SK-N-SH treated with all-trans-retinoic acid at 6 μM for 48 hours (cell line): ENCODE results near the gene PAM16.

Experiments used
- ZFP3 ChIP-seq: fragments of 250-450 bp; sonication (Bioruptor Pico); IDR thresholded peaks from 2 replicates; pipeline ENCODE4 v1.5.0; 2020; ENCODE audit warnings: mild to moderate bottlenecking, moderate library complexity
- ZNF70 ChIP-seq: fragments of 450-650 bp; formaldehyde crosslinking; IDR thresholded peaks from 2 replicates; pipeline ENCODE4 v1.5.0; 2020; ENCODE audit warnings: mild to moderate bottlenecking, moderate library complexity
- TF ChIP-seq, protein P1 (sequence below): fragments of 250-450 bp; sonication (Bioruptor Pico); IDR thresholded peaks from 2 replicates; pipeline ENCODE4 v1.8.0; 2020; ENCODE audit warnings: mild to moderate bottlenecking, moderate library complexity, borderline replicate concordance
- TF ChIP-seq, protein P2 (sequence below): fragments of 250-450 bp; sonication (Bioruptor Pico); IDR thresholded peaks from 2 replicates; pipeline ENCODE4 v1.8.0; 2021; ENCODE audit warnings: low read depth, mild to moderate bottlenecking, moderate library complexity, borderline replicate concordance
- TF ChIP-seq, protein P3 (sequence below): fragments of 250-450 bp; sonication (Bioruptor Pico); IDR thresholded peaks from 2 replicates; pipeline ENCODE4 v1.5.1; 2020; ENCODE audit warnings: low read depth, mild to moderate bottlenecking, moderate library complexity
- TF ChIP-seq, protein P4 (sequence below): fragments of 250-450 bp; sonication (Bioruptor Pico); IDR thresholded peaks from 2 replicates; pipeline ENCODE4 v1.5.0; 2020; ENCODE audit warnings: mild to moderate bottlenecking, moderate library complexity

DNA sequence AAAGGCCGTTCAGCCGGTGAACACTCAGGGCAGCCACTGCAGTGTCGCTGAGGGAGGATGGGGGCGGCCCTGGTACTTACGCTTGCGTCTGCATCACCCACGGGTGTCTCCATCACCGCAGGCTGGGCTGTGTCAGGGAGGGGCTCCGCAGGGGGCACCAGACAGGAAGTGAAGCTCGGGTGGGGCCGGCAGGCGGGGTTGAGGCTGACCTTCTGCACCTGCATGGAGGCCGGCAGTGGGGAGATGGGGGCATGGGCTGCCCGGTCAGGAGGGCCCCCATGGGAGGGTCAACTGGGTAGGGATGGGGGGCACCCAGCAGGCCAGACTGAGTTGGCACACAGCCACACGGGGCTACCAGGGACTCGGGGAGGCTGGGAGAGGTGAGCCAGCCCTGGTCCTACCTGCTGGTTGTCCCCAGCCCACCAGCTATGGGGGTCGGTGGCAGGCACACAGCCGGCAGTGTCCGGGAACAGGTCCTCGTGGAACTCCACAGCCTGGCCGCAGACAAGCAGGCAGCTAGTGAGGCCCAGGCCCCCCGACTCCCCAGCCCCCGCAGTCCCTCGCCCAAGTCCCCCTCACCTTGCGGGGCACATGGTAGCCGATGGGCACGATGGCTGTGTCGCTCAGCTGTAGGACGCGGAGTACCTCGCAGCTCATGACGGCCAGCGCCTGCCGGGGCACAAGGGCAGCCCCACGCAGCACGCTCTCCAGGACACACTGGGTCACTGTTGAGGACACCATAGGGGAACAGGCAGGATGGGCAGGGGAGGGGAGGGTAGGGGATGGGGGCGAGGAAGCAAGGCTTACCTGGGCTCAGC is 13.3 kb upstream of the PAM16 start:
- TF ChIP-seq, protein P1, sequence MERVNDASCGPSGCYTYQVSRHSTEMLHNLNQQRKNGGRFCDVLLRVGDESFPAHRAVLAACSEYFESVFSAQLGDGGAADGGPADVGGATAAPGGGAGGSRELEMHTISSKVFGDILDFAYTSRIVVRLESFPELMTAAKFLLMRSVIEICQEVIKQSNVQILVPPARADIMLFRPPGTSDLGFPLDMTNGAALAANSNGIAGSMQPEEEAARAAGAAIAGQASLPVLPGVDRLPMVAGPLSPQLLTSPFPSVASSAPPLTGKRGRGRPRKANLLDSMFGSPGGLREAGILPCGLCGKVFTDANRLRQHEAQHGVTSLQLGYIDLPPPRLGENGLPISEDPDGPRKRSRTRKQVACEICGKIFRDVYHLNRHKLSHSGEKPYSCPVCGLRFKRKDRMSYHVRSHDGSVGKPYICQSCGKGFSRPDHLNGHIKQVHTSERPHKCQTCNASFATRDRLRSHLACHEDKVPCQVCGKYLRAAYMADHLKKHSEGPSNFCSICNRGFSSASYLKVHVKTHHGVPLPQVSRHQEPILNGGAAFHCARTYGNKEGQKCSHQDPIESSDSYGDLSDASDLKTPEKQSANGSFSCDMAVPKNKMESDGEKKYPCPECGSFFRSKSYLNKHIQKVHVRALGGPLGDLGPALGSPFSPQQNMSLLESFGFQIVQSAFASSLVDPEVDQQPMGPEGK, result no peak
- TF ChIP-seq, protein P2, sequence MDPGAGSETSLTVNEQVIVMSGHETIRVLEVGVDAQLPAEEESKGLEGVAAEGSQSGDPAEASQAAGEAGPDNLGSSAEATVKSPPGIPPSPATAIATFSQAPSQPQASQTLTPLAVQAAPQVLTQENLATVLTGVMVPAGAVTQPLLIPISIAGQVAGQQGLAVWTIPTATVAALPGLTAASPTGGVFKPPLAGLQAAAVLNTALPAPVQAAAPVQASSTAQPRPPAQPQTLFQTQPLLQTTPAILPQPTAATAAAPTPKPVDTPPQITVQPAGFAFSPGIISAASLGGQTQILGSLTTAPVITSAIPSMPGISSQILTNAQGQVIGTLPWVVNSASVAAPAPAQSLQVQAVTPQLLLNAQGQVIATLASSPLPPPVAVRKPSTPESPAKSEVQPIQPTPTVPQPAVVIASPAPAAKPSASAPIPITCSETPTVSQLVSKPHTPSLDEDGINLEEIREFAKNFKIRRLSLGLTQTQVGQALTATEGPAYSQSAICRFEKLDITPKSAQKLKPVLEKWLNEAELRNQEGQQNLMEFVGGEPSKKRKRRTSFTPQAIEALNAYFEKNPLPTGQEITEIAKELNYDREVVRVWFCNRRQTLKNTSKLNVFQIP (CRISPR knock-in tag), result no peak
- TF ChIP-seq ZFP3 (CRISPR knock-in tag) (no peak), ZNF70 (CRISPR knock-in tag) (no peak)
- TF ChIP-seq, protein P3, sequence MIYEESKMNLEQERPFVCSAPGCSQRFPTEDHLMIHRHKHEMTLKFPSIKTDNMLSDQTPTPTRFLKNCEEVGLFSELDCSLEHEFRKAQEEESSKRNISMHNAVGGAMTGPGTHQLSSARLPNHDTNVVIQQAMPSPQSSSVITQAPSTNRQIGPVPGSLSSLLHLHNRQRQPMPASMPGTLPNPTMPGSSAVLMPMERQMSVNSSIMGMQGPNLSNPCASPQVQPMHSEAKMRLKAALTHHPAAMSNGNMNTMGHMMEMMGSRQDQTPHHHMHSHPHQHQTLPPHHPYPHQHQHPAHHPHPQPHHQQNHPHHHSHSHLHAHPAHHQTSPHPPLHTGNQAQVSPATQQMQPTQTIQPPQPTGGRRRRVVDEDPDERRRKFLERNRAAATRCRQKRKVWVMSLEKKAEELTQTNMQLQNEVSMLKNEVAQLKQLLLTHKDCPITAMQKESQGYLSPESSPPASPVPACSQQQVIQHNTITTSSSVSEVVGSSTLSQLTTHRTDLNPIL (CRISPR knock-in tag), result no peak
- TF ChIP-seq, protein P4, sequence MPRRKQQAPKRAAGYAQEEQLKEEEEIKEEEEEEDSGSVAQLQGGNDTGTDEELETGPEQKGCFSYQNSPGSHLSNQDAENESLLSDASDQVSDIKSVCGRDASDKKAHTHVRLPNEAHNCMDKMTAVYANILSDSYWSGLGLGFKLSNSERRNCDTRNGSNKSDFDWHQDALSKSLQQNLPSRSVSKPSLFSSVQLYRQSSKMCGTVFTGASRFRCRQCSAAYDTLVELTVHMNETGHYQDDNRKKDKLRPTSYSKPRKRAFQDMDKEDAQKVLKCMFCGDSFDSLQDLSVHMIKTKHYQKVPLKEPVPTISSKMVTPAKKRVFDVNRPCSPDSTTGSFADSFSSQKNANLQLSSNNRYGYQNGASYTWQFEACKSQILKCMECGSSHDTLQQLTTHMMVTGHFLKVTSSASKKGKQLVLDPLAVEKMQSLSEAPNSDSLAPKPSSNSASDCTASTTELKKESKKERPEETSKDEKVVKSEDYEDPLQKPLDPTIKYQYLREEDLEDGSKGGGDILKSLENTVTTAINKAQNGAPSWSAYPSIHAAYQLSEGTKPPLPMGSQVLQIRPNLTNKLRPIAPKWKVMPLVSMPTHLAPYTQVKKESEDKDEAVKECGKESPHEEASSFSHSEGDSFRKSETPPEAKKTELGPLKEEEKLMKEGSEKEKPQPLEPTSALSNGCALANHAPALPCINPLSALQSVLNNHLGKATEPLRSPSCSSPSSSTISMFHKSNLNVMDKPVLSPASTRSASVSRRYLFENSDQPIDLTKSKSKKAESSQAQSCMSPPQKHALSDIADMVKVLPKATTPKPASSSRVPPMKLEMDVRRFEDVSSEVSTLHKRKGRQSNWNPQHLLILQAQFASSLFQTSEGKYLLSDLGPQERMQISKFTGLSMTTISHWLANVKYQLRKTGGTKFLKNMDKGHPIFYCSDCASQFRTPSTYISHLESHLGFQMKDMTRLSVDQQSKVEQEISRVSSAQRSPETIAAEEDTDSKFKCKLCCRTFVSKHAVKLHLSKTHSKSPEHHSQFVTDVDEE (CRISPR knock-in tag), result no peak
